ENCODE data around the gene PRKCB.

The PRKCB gene

GRCh38 chr16:24166661-24167528, 331.1 kb downstream of the PRKCB start:
- DNase-seq (ENCODE audit: low spot score): no peak
- in situ Hi-C loops (cut with MboI; ENCODE audit: low sequenced_read_pairs, unreplicated experiment): no loop called here
- TF ChIP-seq CTCF (IDR thresholded peaks at IDR 0.05; ENCODE audit: borderline replicate concordance, control extremely low read depth, extremely low read depth, insufficient read depth, missing control alignments): no peak

GRCh38 chr16:24168856-24169255, 333.1 kb downstream of the PRKCB start:
- in situ Hi-C loops (cut with MboI; ENCODE audit: low sequenced_read_pairs, unreplicated experiment): no loop called here
- DNase-seq (ENCODE audit: low spot score): no peak
- no peak for TF ChIP-seq CTCF (IDR thresholded peaks at IDR 0.05; ENCODE audit: borderline replicate concordance, control extremely low read depth, extremely low read depth, insufficient read depth, missing control alignments)

GRCh38 chr16:24170407-24170806, 334.6 kb downstream of the PRKCB start:
- TF ChIP-seq CTCF (IDR thresholded peaks at IDR 0.05; ENCODE audit: borderline replicate concordance, control extremely low read depth, extremely low read depth, insufficient read depth, missing control alignments): no peak
- in situ Hi-C loops (cut with MboI; ENCODE audit: low sequenced_read_pairs, unreplicated experiment): no loop called here
- DNase-seq (ENCODE audit: low spot score): no peak

GRCh38 chr16:24174504-24174903, 338.7 kb downstream of the PRKCB start:
- no peak for TF ChIP-seq CTCF (IDR thresholded peaks at IDR 0.05; ENCODE audit: borderline replicate concordance, control extremely low read depth, extremely low read depth, insufficient read depth, missing control alignments)

GRCh38 chr16:24174957-24175356, 339.2 kb downstream of the PRKCB start:
- no peak for TF ChIP-seq CTCF (IDR thresholded peaks at IDR 0.05; ENCODE audit: borderline replicate concordance, control extremely low read depth, extremely low read depth, insufficient read depth, missing control alignments)
- in situ Hi-C loops (cut with MboI; ENCODE audit: low sequenced_read_pairs, unreplicated experiment): no loop called here
- no peak for DNase-seq (ENCODE audit: low spot score)

More at GRCh38 chr16:24174504-24174903, 338.7 kb downstream of the PRKCB start:
- in situ Hi-C loops (cut with MboI; ENCODE audit: low sequenced_read_pairs, unreplicated experiment): no loop called here
- no peak for DNase-seq (ENCODE audit: low spot score)

- no peak for TF ChIP-seq CTCF (IDR thresholded peaks at IDR 0.05; ENCODE audit: borderline replicate concordance, control extremely low read depth, extremely low read depth, insufficient read depth, missing control alignments)
- DNase-seq (ENCODE audit: low spot score): no peak
- in situ Hi-C loops (cut with MboI; ENCODE audit: low sequenced_read_pairs, unreplicated experiment): no loop called here
Observed at GRCh38 chr16:24178496-24178895, 342.7 kb downstream of the PRKCB start.
